Neural cell (in vitro differentiated cells): ENCODE results near the gene MYO1H. TPM values are rescaled to one million over a fixed set of nuclear protein-coding genes. Genes with fewer than 3 reads are reported as not detected.

ENCODE experiments used
- H2AFZ ChIP-seq: fragments of 200-600, 300-800 bp; sonication (generic), shearing (Covaris generic); 2 replicates; pipeline ENCODE4 v1.6.0; 2014; ENCODE audit warnings: low read depth, mild to moderate bottlenecking, antibody characterized with exemption, low read length, moderate library complexity
- H3F3A ChIP-seq: fragments of 200-600 bp; shearing (Covaris generic); 2 replicates; pipeline ENCODE4 v1.6.1; 2016; ENCODE audit warnings: mild to moderate bottlenecking, moderate library complexity, mixed read lengths, antibody characterized with exemption, low read length; ENCODE audit not compliant: insufficient read depth, poor library complexity, severe bottlenecking
- H3K27ac ChIP-seq: fragments of 200-600, 300-800 bp; sonication (generic), shearing (Covaris generic); 2 replicates; pipeline ENCODE4 v1.5.1; 2014; ENCODE audit warnings: mild to moderate bottlenecking, low read length, moderate library complexity
- H3K27me3 ChIP-seq: fragments of 300-800, 200-600 bp; sonication (generic), shearing (Covaris generic); 2 replicates; pipeline ENCODE4 v1.6.0; 2014; ENCODE audit warnings: mild to moderate bottlenecking, low read depth, low read length, moderate library complexity; ENCODE audit not compliant: insufficient read depth
- H3K36me3 ChIP-seq: fragments of 300-800, 200-600 bp; sonication (generic), shearing (Covaris generic); 2 replicates; pipeline ENCODE4 v1.5.1; 2014; ENCODE audit warnings: mild to moderate bottlenecking, antibody characterized with exemption, low read length, moderate library complexity; ENCODE audit not compliant: insufficient read depth
- H3K4me2 ChIP-seq: fragments of 300-800, 200-600 bp; sonication (generic), shearing (Covaris generic); 2 replicates; pipeline ENCODE4 v1.6.0; 2014; ENCODE audit warnings: mild to moderate bottlenecking, low read length
- H3K4me3 ChIP-seq: fragments of 300-800, 200-600 bp; sonication (generic), shearing (Covaris generic); 2 replicates; pipeline ENCODE4 v1.5.1; 2014; ENCODE audit warnings: mild to moderate bottlenecking, low read length, moderate library complexity
- H3K79me2 ChIP-seq: fragments of 200-600 bp; shearing (Covaris generic); replicated peaks from 2 replicates; pipeline ENCODE4 v1.6.0; 2014; ENCODE audit warnings: mild to moderate bottlenecking, low read length, moderate library complexity; ENCODE audit not compliant: insufficient read depth
- H3K9ac ChIP-seq: fragments of 300-800, 200-600 bp; sonication (generic), shearing (Covaris generic); 2 replicates; pipeline ENCODE4 v1.6.1; 2016; ENCODE audit warnings: mild to moderate bottlenecking, low read length, mixed read lengths
- H3K9me2 ChIP-seq: fragments of 200-600 bp; shearing (Covaris generic); 2 replicates; pipeline ENCODE4 v1.6.1; 2016; ENCODE audit warnings: mild to moderate bottlenecking, low read length, mixed read lengths; ENCODE audit not compliant: insufficient read depth
- H3K9me3 ChIP-seq: fragments of 200-600, 300-800 bp; sonication (generic), shearing (Covaris generic); 2 replicates; pipeline ENCODE4 v1.6.1; 2016; ENCODE audit warnings: mild to moderate bottlenecking, mixed run types, low read length, moderate library complexity, mixed read lengths
- H4K20me1 ChIP-seq: fragments of 200-600 bp; shearing (Covaris generic); 2 replicates; pipeline ENCODE4 v1.6.1; 2016; ENCODE audit warnings: mild to moderate bottlenecking, mixed run types; ENCODE audit not compliant: insufficient read depth
- EP300 ChIP-seq: fragments of 450-650 bp; conservative IDR thresholded peaks from 2 replicates; pipeline ENCODE4 v1.6.1; 2014; ENCODE audit warnings: antibody characterized with exemption, mild to moderate bottlenecking, moderate library complexity; ENCODE audit not compliant: poor library complexity, severe bottlenecking
- EZH2 ChIP-seq: fragments of 200-600, 300-800 bp; shearing (Covaris generic), sonication (generic); IDR thresholded peaks from 2 replicates; pipeline ENCODE4 v1.6.1; 2014; ENCODE audit warnings: antibody characterized with exemption, low read length, borderline replicate concordance, mild to moderate bottlenecking; ENCODE audit not compliant: insufficient read depth, poor library complexity, severe bottlenecking
- MXI1 ChIP-seq: fragments of 450-650 bp; conservative IDR thresholded peaks from 2 replicates; pipeline ENCODE4 v1.6.1; 2014; ENCODE audit warnings: antibody characterized with exemption, mild to moderate bottlenecking; ENCODE audit not compliant: poor library complexity, severe bottlenecking
- POLR2AphosphoS5 ChIP-seq: IDR thresholded peaks from 2 replicates; pipeline ENCODE4 v1.6.1; 2012
- RAD21 ChIP-seq: fragments of 450-650 bp; conservative IDR thresholded peaks from 2 replicates; pipeline ENCODE4 v1.6.1; 2014; ENCODE audit warnings: antibody characterized with exemption, mild to moderate bottlenecking, moderate library complexity
- REST ChIP-seq: IDR thresholded peaks from 2 replicates; pipeline ENCODE4 v1.6.1; 2012; ENCODE audit warnings: borderline replicate concordance
- SMC3 ChIP-seq: fragments of 450-650 bp; conservative IDR thresholded peaks from 2 replicates; pipeline ENCODE4 v1.6.1; 2014; ENCODE audit warnings: antibody characterized with exemption, mild to moderate bottlenecking, moderate library complexity; ENCODE audit not compliant: poor library complexity
- TAF1 ChIP-seq: IDR thresholded peaks from 2 replicates; pipeline ENCODE4 v1.6.1; 2012; ENCODE audit warnings: low read depth
- polyA plus RNA-seq: library from polyadenylated mRNA; depleted of rRNA; stranded (reverse); fragments of >200 nt; gene quantifications from 2 replicates; pipeline ENCODE4 v1.2.3, GENCODE V29; 2014
- TF ChIP-seq, protein P1 (sequence below): fragments of 450-650 bp; IDR thresholded peaks from 2 replicates; pipeline ENCODE4 v1.5.1; 2014; ENCODE audit warnings: antibody characterized with exemption, mild to moderate bottlenecking, moderate library complexity; ENCODE audit not compliant: poor library complexity, severe bottlenecking

MYO1H gene
- polyA plus RNA-seq, 1 donor from 2014 or later = 10.6 TPM

- no peak overlapping the region for H3K4me3 ChIP-seq
- no peaks in the 10 kb centered on the region for H3K9me3 ChIP-seq
- no peak overlapping the region for H3K4me2 ChIP-seq
- no peaks in the 10 kb centered on the region for H3K9me2 ChIP-seq
- H3K27me3 ChIP-seq = no peaks in the 10 kb centered on the region
- H3F3A ChIP-seq = no peaks in the 10 kb centered on the region
- H2AFZ ChIP-seq = no peak overlapping the region
- TF ChIP-seq POLR2AphosphoS5 = no peak
- TF ChIP-seq RAD21 = no peak
- TF ChIP-seq TAF1 = no peak
- TF ChIP-seq, protein P1, sequence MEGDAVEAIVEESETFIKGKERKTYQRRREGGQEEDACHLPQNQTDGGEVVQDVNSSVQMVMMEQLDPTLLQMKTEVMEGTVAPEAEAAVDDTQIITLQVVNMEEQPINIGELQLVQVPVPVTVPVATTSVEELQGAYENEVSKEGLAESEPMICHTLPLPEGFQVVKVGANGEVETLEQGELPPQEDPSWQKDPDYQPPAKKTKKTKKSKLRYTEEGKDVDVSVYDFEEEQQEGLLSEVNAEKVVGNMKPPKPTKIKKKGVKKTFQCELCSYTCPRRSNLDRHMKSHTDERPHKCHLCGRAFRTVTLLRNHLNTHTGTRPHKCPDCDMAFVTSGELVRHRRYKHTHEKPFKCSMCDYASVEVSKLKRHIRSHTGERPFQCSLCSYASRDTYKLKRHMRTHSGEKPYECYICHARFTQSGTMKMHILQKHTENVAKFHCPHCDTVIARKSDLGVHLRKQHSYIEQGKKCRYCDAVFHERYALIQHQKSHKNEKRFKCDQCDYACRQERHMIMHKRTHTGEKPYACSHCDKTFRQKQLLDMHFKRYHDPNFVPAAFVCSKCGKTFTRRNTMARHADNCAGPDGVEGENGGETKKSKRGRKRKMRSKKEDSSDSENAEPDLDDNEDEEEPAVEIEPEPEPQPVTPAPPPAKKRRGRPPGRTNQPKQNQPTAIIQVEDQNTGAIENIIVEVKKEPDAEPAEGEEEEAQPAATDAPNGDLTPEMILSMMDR = no peak
- no peak for TF ChIP-seq MXI1
- no peak for TF ChIP-seq EP300
- TF ChIP-seq EZH2 = no peak
- TF ChIP-seq REST = no peak
- no peak for TF ChIP-seq SMC3
- H3K27ac ChIP-seq = no peak overlapping the region
- peaks cover 17% of the 10 kb centered on the region for H3K79me2 ChIP-seq
- peaks cover 11% of the 10 kb centered on the region for H4K20me1 ChIP-seq
- no peak overlapping the region for H3K9ac ChIP-seq
- no peaks in the 10 kb centered on the region for H3K36me3 ChIP-seq
These were observed 113.5 kb downstream of the MYO1H start for GRCh38 chr12:109461049-109461845.

DNA sequence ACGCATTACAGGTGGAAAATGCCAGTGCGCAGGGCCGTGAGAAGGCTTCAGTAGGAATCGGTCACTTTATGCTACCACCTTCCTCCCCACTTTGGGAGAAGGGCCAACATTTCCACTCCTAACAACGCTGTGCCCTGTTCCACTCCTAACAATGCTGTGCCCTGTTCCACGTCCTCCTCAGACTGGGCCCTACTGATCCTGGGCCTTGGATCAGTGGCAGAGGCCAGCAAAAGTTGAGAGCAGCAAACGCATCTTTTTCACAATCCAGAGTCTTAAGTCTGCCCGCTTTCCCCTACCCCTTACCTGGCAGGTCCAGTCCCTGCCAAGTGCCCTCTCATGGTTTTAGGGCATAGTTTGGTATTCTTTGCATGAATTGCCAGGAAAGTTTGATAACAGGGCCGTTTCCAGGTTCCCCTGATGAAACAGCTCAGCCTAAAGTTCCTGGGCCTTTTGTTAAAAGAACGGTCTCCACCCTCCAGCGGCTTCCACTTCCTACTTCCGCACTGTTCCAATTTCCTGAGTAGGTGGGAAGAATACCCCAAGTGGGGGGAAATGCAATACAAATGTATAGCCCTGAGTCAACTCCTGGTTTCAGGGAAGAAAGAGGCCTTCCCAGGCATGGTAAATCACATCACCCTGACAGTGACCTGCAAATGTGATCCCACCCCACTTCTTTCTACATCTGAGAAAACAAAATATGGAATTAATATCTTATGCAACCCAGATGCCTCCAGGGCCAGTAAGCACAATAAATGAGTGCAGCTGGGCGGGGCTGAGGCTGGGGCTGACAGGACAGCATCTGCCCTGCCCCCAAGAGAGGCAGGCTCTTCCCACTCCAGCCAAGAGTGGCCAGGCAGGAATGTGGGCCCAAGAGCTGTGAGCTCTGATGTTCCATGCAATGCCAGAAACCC lies 114.4 kb downstream of the MYO1H start:
- H3F3A ChIP-seq = no peaks in the 10 kb centered on the region
- no peak overlapping the region for H3K4me3 ChIP-seq
- TF ChIP-seq, protein P1 = no peak
- no peak for TF ChIP-seq MXI1
- TF ChIP-seq EZH2 = no peak
- TF ChIP-seq POLR2AphosphoS5 = no peak
- TF ChIP-seq RAD21 = no peak
- TF ChIP-seq TAF1 = no peak
- TF ChIP-seq REST = no peak
- TF ChIP-seq SMC3 = no peak
- no peak for TF ChIP-seq EP300
- no peaks in the 10 kb centered on the region for H3K9me2 ChIP-seq
- H3K36me3 ChIP-seq = no peaks in the 10 kb centered on the region
- H4K20me1 ChIP-seq = peaks cover 16% of the 10 kb centered on the region
- no peak overlapping the region for H3K4me2 ChIP-seq
- H3K9ac ChIP-seq = peak overlapping the region; percentile 5
- no peaks in the 10 kb centered on the region for H3K9me3 ChIP-seq
- H3K27me3 ChIP-seq = no peaks in the 10 kb centered on the region
- H3K27ac ChIP-seq = peak overlapping the region; percentile 11
- peaks cover 19% of the 10 kb centered on the region for H3K79me2 ChIP-seq
- H2AFZ ChIP-seq = no peak overlapping the region
